Measurements from ENCODE around the gene GNPDA1. TPM values are rescaled to one million over a fixed set of nuclear protein-coding genes. Genes with fewer than 3 reads are reported as not detected.

The GNPDA1 gene
- total RNA-seq, 3 donors from 2014 or later = 32.6 to 46.4 (median 38.3) TPM

GRCh38 chr5:142000704-142001484, 11.9 kb downstream of the GNPDA1 start:
- H3K27ac ChIP-seq = no peak overlapping the region
- intact Hi-C loops (cut with DNase I; ENCODE audit: low total_unique reads) = no loop called here
- TF ChIP-seq POLR2AphosphoS5 (IDR thresholded peaks at IDR 0.05) (no peak), POLR2A (IDR thresholded peaks at IDR 0.05) (no peak)
- TF ChIP-seq, protein P1, sequence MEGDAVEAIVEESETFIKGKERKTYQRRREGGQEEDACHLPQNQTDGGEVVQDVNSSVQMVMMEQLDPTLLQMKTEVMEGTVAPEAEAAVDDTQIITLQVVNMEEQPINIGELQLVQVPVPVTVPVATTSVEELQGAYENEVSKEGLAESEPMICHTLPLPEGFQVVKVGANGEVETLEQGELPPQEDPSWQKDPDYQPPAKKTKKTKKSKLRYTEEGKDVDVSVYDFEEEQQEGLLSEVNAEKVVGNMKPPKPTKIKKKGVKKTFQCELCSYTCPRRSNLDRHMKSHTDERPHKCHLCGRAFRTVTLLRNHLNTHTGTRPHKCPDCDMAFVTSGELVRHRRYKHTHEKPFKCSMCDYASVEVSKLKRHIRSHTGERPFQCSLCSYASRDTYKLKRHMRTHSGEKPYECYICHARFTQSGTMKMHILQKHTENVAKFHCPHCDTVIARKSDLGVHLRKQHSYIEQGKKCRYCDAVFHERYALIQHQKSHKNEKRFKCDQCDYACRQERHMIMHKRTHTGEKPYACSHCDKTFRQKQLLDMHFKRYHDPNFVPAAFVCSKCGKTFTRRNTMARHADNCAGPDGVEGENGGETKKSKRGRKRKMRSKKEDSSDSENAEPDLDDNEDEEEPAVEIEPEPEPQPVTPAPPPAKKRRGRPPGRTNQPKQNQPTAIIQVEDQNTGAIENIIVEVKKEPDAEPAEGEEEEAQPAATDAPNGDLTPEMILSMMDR (IDR thresholded peaks at IDR 0.05) = no peak
- H3K4me3 ChIP-seq = no peak overlapping the region
- no peak for DNase-seq (ENCODE audit: low spot score in 2 of 2)
- H3K36me3 ChIP-seq = no peaks in the 10 kb centered on the region
- no peaks in the 10 kb centered on the region for H3K9me3 ChIP-seq
- no peaks in the 10 kb centered on the region for H3K27me3 ChIP-seq
- H3K4me1 ChIP-seq = no peaks in the 10 kb centered on the region

- Histone ChIP-seq H3K4me1 (no peaks in the 10 kb centered on the region), H3K27ac (no peak overlapping the region), H3K27me3 (no peaks in the 10 kb centered on the region), H3K36me3 (no peaks in the 10 kb centered on the region), H3K4me3 (no peak overlapping the region), H3K9me3 (no peaks in the 10 kb centered on the region)
- TF ChIP-seq, protein P1 (IDR thresholded peaks at IDR 0.05) = no peak
- TF ChIP-seq POLR2AphosphoS5 (IDR thresholded peaks at IDR 0.05) (no peak), POLR2A (IDR thresholded peaks at IDR 0.05) (no peak)
- intact Hi-C loops (cut with DNase I; ENCODE audit: low total_unique reads) = no loop called here
- DNase-seq (ENCODE audit: low spot score in 2 of 2) = no peak
These were observed 12.7 kb downstream of the GNPDA1 start for GRCh38 chr5:142000173-142000572.

DNA sequence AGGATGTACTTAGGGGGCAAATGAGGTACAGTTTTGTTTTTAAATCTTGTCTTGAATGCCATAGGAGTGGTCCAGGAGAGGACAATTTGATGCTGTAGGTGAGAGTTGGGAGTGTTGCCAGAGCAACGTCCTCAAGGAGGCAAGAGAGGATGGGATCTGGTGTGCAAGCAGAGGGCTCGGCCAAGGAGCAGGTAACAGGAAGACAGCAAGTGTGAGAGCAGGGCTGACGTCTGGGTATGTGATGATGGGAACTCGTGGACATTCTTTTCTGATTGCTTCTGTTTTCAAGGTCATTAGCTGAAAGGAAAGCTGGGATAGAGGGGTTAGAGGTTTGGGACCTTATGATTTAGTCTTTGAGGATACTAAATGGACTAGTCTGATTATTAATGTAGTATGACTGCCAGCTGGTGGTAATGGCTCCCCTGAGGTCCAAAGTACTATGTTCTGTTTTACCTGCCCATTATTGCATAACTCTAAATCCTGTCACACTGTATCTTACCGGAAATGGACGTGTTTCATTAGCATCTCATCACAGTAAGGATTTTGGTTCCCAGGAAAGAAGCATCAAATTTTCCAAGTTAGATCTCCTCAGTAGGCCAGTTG, 15.4 kb downstream of the GNPDA1 start:
- intact Hi-C loops (cut with DNase I; ENCODE audit: low total_unique reads) = loop anchor here (10.0 kb wide), 1 partner anchor 127 kb away; no protein-coding TSS in a partner anchor
- no peaks in the 10 kb centered on the region for H3K27me3 ChIP-seq
- TF ChIP-seq, protein P1 (IDR thresholded peaks at IDR 0.05) = no peak
- TF ChIP-seq POLR2A (IDR thresholded peaks at IDR 0.05) = no peak
- no peak for TF ChIP-seq POLR2AphosphoS5 (IDR thresholded peaks at IDR 0.05)
- no peak overlapping the region for H3K27ac ChIP-seq
- DNase-seq (ENCODE audit: low spot score in 2 of 2) = no peak
- no peak overlapping the region for H3K4me3 ChIP-seq
- no peaks in the 10 kb centered on the region for H3K9me3 ChIP-seq
- no peaks in the 10 kb centered on the region for H3K36me3 ChIP-seq
- H3K4me1 ChIP-seq = no peaks in the 10 kb centered on the region

DNA sequence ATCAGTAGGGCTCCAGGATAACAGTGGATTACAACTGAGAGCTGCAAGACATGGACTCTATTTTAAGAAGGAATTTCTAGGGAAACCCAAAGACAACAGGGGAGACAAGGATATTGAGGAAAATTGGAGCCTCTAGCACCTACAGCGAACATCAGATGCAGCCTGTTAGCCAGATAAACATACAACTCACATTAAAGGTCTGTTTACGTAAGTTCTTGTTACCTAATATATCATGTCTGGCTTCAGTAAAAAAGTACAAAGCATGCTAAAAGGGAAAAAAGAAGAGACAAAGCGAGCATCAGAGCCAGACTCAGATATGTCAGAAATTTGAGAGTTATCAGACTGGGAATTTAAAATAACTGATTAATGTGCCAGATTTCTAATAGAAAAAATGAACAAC, 17.2 kb downstream of the GNPDA1 start:
- TF ChIP-seq, protein P1 (IDR thresholded peaks at IDR 0.05) = no peak
- TF ChIP-seq POLR2A (IDR thresholded peaks at IDR 0.05) (no peak), POLR2AphosphoS5 (IDR thresholded peaks at IDR 0.05) (no peak)
- DNase-seq (ENCODE audit: low spot score in 2 of 2) = no peak
- Histone ChIP-seq H3K9me3 (no peaks in the 10 kb centered on the region), H3K27ac (no peak overlapping the region), H3K36me3 (no peaks in the 10 kb centered on the region), H3K4me3 (no peak overlapping the region), H3K4me1 (no peaks in the 10 kb centered on the region), H3K27me3 (no peaks in the 10 kb centered on the region)
- intact Hi-C loops (cut with DNase I; ENCODE audit: low total_unique reads) = loop anchor here (10.0 kb wide), 1 partner anchor 129 kb away; no protein-coding TSS in a partner anchor

DNA sequence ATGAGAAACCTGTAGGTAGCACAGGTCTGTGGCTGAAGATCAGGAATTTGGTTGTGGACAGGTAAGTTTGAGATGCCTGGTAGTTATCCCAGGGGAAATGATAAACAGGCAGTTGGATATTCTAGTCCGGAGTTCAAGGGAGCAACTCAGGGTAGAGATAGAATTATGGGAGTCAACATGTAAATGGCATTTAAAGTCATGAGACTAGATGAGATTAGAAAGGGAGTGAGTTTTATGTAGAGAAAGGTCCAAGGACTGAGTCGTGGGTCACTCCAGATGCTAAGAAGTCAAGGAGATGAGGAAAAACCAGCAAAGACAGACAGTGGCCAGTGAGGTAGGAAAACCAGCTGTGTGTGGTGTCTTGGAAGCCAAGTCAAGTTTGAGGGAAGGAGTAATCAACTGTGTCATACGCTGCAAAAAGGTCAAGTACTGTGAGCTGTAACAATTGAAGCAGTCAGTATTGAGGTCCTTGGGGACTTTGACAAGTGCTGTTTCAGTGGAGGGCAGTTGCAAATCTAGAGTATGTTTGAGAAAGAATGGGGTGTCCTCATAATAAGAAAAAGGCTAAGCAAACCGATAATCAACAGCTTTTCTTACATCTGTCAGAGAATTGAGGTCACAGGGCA, 18.2 kb downstream of the GNPDA1 start:
- intact Hi-C loops (cut with DNase I; ENCODE audit: low total_unique reads) = loop anchor here (10.0 kb wide), 1 partner anchor 130 kb away; no protein-coding TSS in a partner anchor
- H3K9me3 ChIP-seq = no peaks in the 10 kb centered on the region
- DNase-seq (ENCODE audit: low spot score in 2 of 2) = no peak
- no peaks in the 10 kb centered on the region for H3K4me1 ChIP-seq
- no peak overlapping the region for H3K4me3 ChIP-seq
- no peak overlapping the region for H3K27ac ChIP-seq
- TF ChIP-seq, protein P1 (IDR thresholded peaks at IDR 0.05) = no peak
- no peaks in the 10 kb centered on the region for H3K36me3 ChIP-seq
- no peaks in the 10 kb centered on the region for H3K27me3 ChIP-seq
